Measurements from ENCODE around the gene RIMS4.

RIMS4 gene

DNA sequence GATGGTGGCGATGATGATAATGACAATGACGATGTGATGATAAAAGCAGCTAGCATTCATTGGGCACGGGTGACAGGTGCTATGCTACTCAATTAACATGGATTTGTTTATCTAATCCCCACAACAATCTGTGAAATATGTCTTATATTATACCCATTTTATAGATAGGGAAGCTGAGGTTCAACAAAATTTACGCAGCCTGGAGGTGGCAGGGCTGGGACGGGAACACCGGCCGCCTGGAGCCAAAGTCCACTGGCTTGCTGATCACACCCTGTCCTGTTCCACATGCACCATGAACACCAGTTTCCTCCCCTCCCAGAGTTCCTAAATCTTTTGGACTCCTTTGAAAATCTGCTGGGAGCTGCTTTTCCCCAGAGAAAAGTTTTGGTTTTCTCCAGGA, 23.0 kb downstream of the RIMS4 start:
- Histone ChIP-seq H3K27me3 (ENCODE audit: control insufficient read depth in 1 of 2, insufficient read depth in 2 of 2, low read length in 2 of 2) (peaks cover 0 to 5% of the 10 kb centered on the region in 2 donors), H3K4me1 (ENCODE audit: control insufficient read depth in 1 of 2, insufficient read depth in 2 of 2, low read length in 2 of 2) (no peaks in the 10 kb centered on the region), H3K27ac (ENCODE audit: low read depth, low read length) (no peak overlapping the region), H3K4me3 (ENCODE audit: low read depth in 1 of 2, low read length in 2 of 2) (no peak overlapping the region), H3K9ac (ENCODE audit: low read depth in 1 of 2, low read length in 2 of 2) (no peak overlapping the region), H3K36me3 (ENCODE audit: control insufficient read depth in 1 of 2, insufficient read depth in 2 of 2, low read length in 2 of 2) (no peaks in the 10 kb centered on the region), H3K9me3 (ENCODE audit: control insufficient read depth in 1 of 2, low read length in 2 of 2) (no peaks in the 10 kb centered on the region)

DNA sequence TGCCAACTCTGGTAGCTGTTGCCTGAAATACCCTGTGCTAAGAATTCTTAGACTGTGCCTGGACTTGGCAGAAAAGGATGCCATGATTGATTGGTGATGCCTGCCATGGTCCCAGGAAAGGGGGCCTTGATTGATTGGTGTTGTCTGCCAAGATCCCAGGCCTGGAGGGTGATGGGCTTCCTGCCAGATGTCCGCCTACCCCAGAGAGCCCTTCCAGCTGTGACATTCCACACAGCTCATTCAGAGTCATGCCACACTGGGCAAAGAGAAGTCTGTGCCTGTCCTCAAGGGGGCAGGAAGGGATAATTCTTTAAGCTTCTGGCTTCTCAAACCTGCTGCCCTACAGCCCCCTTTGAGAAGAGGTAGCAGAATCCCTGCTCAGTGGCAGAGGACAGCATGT, 24.6 kb downstream of the RIMS4 start:
- Histone ChIP-seq H3K4me1 (ENCODE audit: control insufficient read depth in 1 of 2, insufficient read depth in 2 of 2, low read length in 2 of 2) (no peaks in the 10 kb centered on the region), H3K9me3 (ENCODE audit: control insufficient read depth in 1 of 2, low read length in 2 of 2) (no peaks in the 10 kb centered on the region), H3K9ac (ENCODE audit: low read depth in 1 of 2, low read length in 2 of 2) (no peak overlapping the region), H3K27ac (ENCODE audit: low read depth, low read length) (no peak overlapping the region), H3K27me3 (ENCODE audit: control insufficient read depth in 1 of 2, insufficient read depth in 2 of 2, low read length in 2 of 2) (peaks cover 0 to 5% of the 10 kb centered on the region in 2 donors), H3K4me3 (ENCODE audit: low read depth in 1 of 2, low read length in 2 of 2) (no peak overlapping the region), H3K36me3 (ENCODE audit: control insufficient read depth in 1 of 2, insufficient read depth in 2 of 2, low read length in 2 of 2) (no peaks in the 10 kb centered on the region)

GRCh38 chr20:44784688-44785087, 25.7 kb downstream of the RIMS4 start:
- Histone ChIP-seq H3K27me3 (ENCODE audit: control insufficient read depth in 1 of 2, insufficient read depth in 2 of 2, low read length in 2 of 2) (peaks cover 0 to 5% of the 10 kb centered on the region in 2 donors), H3K4me1 (ENCODE audit: control insufficient read depth in 1 of 2, insufficient read depth in 2 of 2, low read length in 2 of 2) (no peaks in the 10 kb centered on the region), H3K9me3 (ENCODE audit: control insufficient read depth in 1 of 2, low read length in 2 of 2) (no peaks in the 10 kb centered on the region), H3K9ac (ENCODE audit: low read depth in 1 of 2, low read length in 2 of 2) (no peak overlapping the region), H3K27ac (ENCODE audit: low read depth, low read length) (no peak overlapping the region), H3K4me3 (ENCODE audit: low read depth in 1 of 2, low read length in 2 of 2) (no peak overlapping the region), H3K36me3 (ENCODE audit: control insufficient read depth in 1 of 2, insufficient read depth in 2 of 2, low read length in 2 of 2) (no peaks in the 10 kb centered on the region)

DNA sequence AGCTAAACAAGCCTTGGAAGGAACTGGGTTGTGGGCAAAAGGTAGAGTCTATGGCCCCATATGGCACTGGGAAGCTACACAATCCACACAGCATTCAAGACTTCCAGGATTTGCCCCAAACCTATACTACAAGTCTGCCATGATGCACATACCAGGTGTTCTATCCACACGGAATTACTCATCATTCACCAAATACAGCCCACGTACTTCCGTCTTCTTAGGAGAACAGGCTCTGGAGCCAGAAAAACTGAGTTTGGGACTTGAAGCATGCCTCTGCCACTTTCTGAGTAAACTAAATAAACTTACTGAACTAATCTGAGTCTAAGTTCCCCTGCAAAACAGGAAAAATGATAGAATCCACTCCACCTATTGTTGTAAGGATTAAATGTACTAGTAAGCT, 28.6 kb downstream of the RIMS4 start:
- Histone ChIP-seq H3K4me1 (ENCODE audit: control insufficient read depth in 1 of 2, insufficient read depth in 2 of 2, low read length in 2 of 2) (no peaks in the 10 kb centered on the region), H3K9me3 (ENCODE audit: control insufficient read depth in 1 of 2, low read length in 2 of 2) (no peaks in the 10 kb centered on the region), H3K27me3 (ENCODE audit: control insufficient read depth in 1 of 2, insufficient read depth in 2 of 2, low read length in 2 of 2) (peaks cover 0 to 3% of the 10 kb centered on the region in 2 donors), H3K27ac (ENCODE audit: low read depth, low read length) (no peak overlapping the region), H3K4me3 (ENCODE audit: low read depth in 1 of 2, low read length in 2 of 2) (no peak overlapping the region), H3K36me3 (ENCODE audit: control insufficient read depth in 1 of 2, insufficient read depth in 2 of 2, low read length in 2 of 2) (no peaks in the 10 kb centered on the region), H3K9ac (ENCODE audit: low read depth in 1 of 2, low read length in 2 of 2) (no peak overlapping the region)

DNA sequence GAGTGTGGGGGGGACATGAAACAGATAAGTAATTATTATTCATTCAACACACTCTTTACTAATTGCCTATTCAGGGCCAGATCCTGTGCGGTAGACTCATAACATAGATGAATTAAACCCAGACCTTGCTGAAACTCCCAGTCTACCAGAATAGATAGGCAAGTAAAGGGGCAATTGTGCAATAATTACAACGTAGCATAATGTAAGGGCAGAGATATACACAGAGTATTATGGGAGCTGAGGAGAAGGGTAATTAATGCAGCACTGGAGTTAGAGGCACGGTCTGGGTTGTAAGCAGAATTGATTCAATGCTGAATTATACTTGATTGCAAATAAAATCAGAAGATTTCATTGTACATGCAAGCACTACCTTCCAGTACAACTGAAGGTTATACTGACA, 29.2 kb downstream of the RIMS4 start:
- Histone ChIP-seq H3K9ac (ENCODE audit: low read depth in 1 of 2, low read length in 2 of 2) (no peak overlapping the region), H3K27me3 (ENCODE audit: control insufficient read depth in 1 of 2, insufficient read depth in 2 of 2, low read length in 2 of 2) (peaks cover 0 to 3% of the 10 kb centered on the region in 2 donors), H3K4me1 (ENCODE audit: control insufficient read depth in 1 of 2, insufficient read depth in 2 of 2, low read length in 2 of 2) (no peaks in the 10 kb centered on the region), H3K27ac (ENCODE audit: low read depth, low read length) (no peak overlapping the region), H3K4me3 (ENCODE audit: low read depth in 1 of 2, low read length in 2 of 2) (no peak overlapping the region), H3K9me3 (ENCODE audit: control insufficient read depth in 1 of 2, low read length in 2 of 2) (no peaks in the 10 kb centered on the region), H3K36me3 (ENCODE audit: control insufficient read depth in 1 of 2, insufficient read depth in 2 of 2, low read length in 2 of 2) (no peaks in the 10 kb centered on the region)

GRCh38 chr20:44780226-44780625, 30.1 kb downstream of the RIMS4 start:
- H3K36me3 ChIP-seq (ENCODE audit: control insufficient read depth in 1 of 2, insufficient read depth in 2 of 2, low read length in 2 of 2), result no peaks in the 10 kb centered on the region
- H3K4me1 ChIP-seq (ENCODE audit: control insufficient read depth in 1 of 2, insufficient read depth in 2 of 2, low read length in 2 of 2), result no peaks in the 10 kb centered on the region
- peaks cover 0 to 3% of the 10 kb centered on the region in 2 donors for H3K27me3 ChIP-seq (ENCODE audit: control insufficient read depth in 1 of 2, insufficient read depth in 2 of 2, low read length in 2 of 2)
- no peaks in the 10 kb centered on the region for H3K9me3 ChIP-seq (ENCODE audit: control insufficient read depth in 1 of 2, low read length in 2 of 2)
- no peak overlapping the region for H3K27ac ChIP-seq (ENCODE audit: low read depth, low read length)
- H3K4me3 ChIP-seq (ENCODE audit: low read depth in 1 of 2, low read length in 2 of 2), result no peak overlapping the region
- H3K9ac ChIP-seq (ENCODE audit: low read depth in 1 of 2, low read length in 2 of 2), result no peak overlapping the region

DNA sequence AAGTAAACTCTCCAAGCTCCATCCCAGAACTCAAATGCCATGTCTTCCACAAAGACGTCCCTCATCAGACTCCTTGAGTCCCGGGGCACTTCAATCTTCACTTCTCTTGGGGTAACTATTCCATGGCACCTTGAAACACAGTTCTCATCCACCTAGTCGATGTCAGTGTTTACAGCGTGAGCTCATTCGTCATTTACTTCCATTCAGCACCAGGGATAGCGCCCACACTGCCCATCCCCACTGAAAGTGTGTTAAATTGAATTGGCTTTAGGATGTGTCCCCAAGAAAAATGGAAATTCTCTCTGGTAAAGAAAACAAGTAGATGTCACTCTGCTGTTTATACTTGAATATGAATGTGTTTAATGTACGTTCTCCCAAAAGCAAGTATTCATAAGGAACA, 33.4 kb downstream of the RIMS4 start:
- Histone ChIP-seq H3K9ac (ENCODE audit: low read depth in 1 of 2, low read length in 2 of 2) (no peak overlapping the region), H3K36me3 (ENCODE audit: control insufficient read depth in 1 of 2, insufficient read depth in 2 of 2, low read length in 2 of 2) (no peaks in the 10 kb centered on the region), H3K4me1 (ENCODE audit: control insufficient read depth in 1 of 2, insufficient read depth in 2 of 2, low read length in 2 of 2) (no peaks in the 10 kb centered on the region), H3K27me3 (ENCODE audit: control insufficient read depth in 1 of 2, insufficient read depth in 2 of 2, low read length in 2 of 2) (peaks cover 0 to 11% of the 10 kb centered on the region in 2 donors), H3K4me3 (ENCODE audit: low read depth in 1 of 2, low read length in 2 of 2) (no peak overlapping the region), H3K9me3 (ENCODE audit: control insufficient read depth in 1 of 2, low read length in 2 of 2) (no peaks in the 10 kb centered on the region), H3K27ac (ENCODE audit: low read depth, low read length) (no peak overlapping the region)

GRCh38 chr20:44773070-44773829, 37.1 kb downstream of the RIMS4 start:
- no peak overlapping the region for H3K4me3 ChIP-seq (ENCODE audit: low read depth in 1 of 2, low read length in 2 of 2)
- H3K9me3 ChIP-seq (ENCODE audit: control insufficient read depth in 1 of 2, low read length in 2 of 2), result no peaks in the 10 kb centered on the region
- no peaks in the 10 kb centered on the region for H3K4me1 ChIP-seq (ENCODE audit: control insufficient read depth in 1 of 2, insufficient read depth in 2 of 2, low read length in 2 of 2)
- no peak overlapping the region for H3K9ac ChIP-seq (ENCODE audit: low read depth in 1 of 2, low read length in 2 of 2)
- H3K36me3 ChIP-seq (ENCODE audit: control insufficient read depth in 1 of 2, insufficient read depth in 2 of 2, low read length in 2 of 2), result no peaks in the 10 kb centered on the region
- no peak overlapping the region for H3K27ac ChIP-seq (ENCODE audit: low read depth, low read length)
- peaks cover 4 to 16% of the 10 kb centered on the region in 2 donors for H3K27me3 ChIP-seq (ENCODE audit: control insufficient read depth in 1 of 2, insufficient read depth in 2 of 2, low read length in 2 of 2)

- Histone ChIP-seq H3K36me3 (ENCODE audit: control insufficient read depth in 1 of 2, insufficient read depth in 2 of 2, low read length in 2 of 2) (no peaks in the 10 kb centered on the region), H3K4me1 (ENCODE audit: control insufficient read depth in 1 of 2, insufficient read depth in 2 of 2, low read length in 2 of 2) (no peaks in the 10 kb centered on the region), H3K9ac (ENCODE audit: low read depth in 1 of 2, low read length in 2 of 2) (no peak overlapping the region), H3K9me3 (ENCODE audit: control insufficient read depth in 1 of 2, low read length in 2 of 2) (no peaks in the 10 kb centered on the region), H3K4me3 (ENCODE audit: low read depth in 1 of 2, low read length in 2 of 2) (no peak overlapping the region), H3K27me3 (ENCODE audit: control insufficient read depth in 1 of 2, insufficient read depth in 2 of 2, low read length in 2 of 2) (peaks cover 6 to 16% of the 10 kb centered on the region in 2 donors), H3K27ac (ENCODE audit: low read depth, low read length) (no peak overlapping the region)
Measured at GRCh38 chr20:44772636-44773035, 37.7 kb downstream of the RIMS4 start.

- H3K4me1 ChIP-seq (ENCODE audit: control insufficient read depth in 1 of 2, insufficient read depth in 2 of 2, low read length in 2 of 2), result no peaks in the 10 kb centered on the region
- no peaks in the 10 kb centered on the region for H3K36me3 ChIP-seq (ENCODE audit: control insufficient read depth in 1 of 2, insufficient read depth in 2 of 2, low read length in 2 of 2)
- H3K4me3 ChIP-seq (ENCODE audit: low read depth in 1 of 2, low read length in 2 of 2), result no peak overlapping the region
- H3K27ac ChIP-seq (ENCODE audit: low read depth, low read length), result no peak overlapping the region
- no peak overlapping the region for H3K9ac ChIP-seq (ENCODE audit: low read depth in 1 of 2, low read length in 2 of 2)
- peaks cover 6 to 13% of the 10 kb centered on the region in 2 donors for H3K27me3 ChIP-seq (ENCODE audit: control insufficient read depth in 1 of 2, insufficient read depth in 2 of 2, low read length in 2 of 2)
- no peaks in the 10 kb centered on the region for H3K9me3 ChIP-seq (ENCODE audit: control insufficient read depth in 1 of 2, low read length in 2 of 2)
Measured at GRCh38 chr20:44771172-44771535, 39.2 kb downstream of the RIMS4 start.

All from duodenal mucosa (tissue), 2 donors.